Endothelial cell of hepatic sinusoid (primary cell): ENCODE data around the gene LRMDA.

Source experiments
- in situ Hi-C: cut with HindIII; loops from 2 replicates; pipeline ENCODE4 v1.10.0; 2017; ENCODE audit warnings: low sequenced_read_pairs

LRMDA gene

DNA sequence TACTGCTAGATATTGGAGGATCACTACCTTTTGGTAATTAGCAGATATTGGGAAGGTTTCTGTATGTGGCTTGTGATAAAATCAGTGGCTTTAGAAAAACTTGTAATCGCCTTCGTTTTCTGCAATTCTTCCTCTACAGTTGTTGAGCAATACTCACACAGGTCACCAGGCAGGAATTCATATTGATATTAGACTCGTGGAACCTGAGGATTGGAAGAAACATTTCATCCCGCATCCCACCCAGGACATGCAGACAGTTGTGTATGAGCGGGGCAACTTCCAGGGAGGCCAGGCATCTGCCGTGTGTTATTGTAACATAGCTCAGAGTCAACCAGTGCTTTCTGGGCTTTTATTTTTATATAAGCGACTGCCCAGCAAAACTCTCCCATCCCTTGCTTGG is 821.3 kb downstream of the LRMDA start:
- in situ Hi-C loops, result no loop called here

DNA sequence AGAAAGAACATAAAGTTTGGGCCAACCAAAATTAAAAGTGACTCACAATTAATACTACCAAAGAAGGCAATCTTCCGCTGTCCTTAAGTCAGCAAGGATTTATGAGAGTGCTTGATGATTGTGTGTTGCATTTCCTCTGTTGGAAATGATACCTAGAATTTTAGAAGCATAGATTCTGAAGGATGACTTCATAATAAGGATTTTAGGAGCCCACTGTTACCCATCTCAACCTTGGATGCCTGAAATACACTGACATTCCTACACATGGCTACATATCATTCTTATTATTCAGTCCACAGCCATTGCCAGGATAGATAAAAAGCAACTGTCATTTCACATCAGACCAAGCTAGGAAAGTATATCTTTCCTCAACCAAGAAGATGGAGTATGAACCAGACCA is 823.8 kb downstream of the LRMDA start:
- in situ Hi-C loops, result no loop called here

DNA sequence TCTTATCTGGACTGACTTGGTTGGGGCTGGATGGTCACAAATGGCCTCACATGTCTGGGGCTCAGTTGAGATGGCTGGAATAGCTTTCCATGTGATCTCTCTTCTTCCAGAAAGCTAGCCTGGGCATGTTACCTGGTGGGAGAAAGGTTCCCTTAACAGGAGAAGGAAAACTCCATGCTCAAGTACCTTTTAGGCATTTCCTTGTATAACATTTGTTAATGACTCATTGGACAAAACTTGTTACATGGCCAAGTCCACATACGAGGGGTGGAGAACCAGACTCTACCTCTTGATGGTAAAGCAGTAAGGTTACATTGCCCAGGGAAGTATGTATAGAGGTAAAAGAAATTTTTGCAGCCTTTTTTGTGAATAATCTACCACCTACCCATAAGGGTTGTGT is 826.4 kb downstream of the LRMDA start:
- in situ Hi-C loops, result no loop called here

DNA sequence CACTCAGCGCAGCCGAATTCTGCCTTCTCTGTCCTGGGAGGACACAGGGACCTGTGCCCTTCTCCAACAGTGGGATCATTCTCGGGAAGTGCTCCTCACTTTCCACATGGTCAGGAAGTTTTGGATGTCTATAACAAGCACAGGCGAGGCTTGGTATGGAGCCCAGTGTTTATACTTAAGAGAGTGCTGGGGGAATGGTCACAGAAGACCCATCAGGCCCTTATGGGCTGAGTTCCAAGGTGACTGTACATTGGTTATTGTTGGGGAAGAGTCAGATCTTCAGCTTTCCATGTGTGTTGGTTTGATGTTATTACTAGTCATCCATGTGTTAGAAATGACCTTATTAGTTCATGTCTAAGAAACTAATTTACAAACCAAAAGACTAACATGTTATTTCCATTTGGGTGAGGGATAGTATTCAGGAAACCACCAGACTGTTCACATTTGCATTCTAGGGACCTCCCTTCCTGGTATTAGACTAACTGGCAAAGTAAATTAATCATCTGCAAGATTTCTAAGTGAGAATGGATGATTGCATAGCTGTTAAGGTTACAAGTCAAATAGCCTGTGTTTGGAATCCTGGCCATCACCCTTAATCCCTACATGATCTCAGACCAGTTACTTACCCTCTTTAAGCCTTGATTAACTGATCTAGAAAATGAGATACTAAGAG is 834.2 kb downstream of the LRMDA start:
- in situ Hi-C loops, result no loop called here

DNA sequence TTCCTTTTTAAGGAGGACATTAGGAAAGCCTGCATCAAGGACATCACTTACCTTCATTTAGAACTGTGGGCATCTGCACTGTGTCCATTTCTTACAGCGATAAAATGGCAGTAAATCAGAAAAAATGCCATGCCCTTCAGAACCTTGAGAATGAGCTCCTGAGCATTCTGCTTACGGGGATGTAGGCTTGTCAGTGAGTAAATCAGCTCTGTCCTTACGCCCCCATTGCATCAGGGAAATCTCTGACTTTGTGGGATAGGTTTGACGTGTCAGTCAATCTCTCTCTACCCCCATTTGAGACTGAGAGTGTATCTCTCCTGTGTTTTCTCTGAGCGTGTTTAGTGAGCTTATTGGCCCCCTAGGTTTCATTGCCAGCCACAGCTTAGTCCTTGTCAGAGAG is 837.1 kb downstream of the LRMDA start:
- in situ Hi-C loops, result no loop called here

DNA sequence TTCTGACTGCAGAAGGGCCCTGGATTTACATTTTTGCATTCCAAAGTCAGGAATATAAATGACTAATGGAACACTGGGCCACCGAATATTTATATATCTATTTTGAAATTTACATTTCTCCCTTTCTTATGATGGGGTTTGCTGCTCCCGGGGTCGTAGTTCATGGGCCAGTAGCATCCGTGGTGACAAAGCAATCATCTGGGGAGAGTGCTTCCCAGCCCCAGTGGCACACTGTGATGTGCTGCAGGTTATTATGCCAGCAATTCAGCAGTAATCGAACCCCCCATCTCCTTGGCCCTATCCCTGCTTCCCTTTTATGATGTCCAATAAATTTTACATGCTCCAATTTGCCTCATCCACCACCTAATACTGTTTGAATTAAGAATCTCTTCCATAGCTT is 837.5 kb downstream of the LRMDA start:
- in situ Hi-C loops, result no loop called here

DNA sequence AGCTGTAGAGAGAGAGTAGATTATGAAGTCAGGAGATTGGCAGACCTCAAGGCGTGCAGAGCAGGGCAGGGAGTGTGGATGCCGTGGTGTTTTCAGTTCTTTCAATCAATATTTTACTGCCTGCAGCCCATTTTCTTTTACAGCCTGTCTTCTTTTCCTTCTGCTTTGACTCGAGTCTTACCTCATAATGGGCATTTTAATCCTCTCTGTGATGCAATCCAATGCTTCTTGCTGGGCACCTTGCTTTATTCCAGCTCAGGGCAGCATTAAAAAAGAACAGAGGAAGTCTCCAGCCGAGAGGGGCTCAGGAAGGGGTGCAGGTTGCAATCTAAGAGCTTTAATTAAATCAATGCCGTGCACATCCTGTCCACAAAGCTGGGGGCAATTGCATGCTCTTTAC is 839.0 kb downstream of the LRMDA start:
- in situ Hi-C loops, result no loop called here

DNA sequence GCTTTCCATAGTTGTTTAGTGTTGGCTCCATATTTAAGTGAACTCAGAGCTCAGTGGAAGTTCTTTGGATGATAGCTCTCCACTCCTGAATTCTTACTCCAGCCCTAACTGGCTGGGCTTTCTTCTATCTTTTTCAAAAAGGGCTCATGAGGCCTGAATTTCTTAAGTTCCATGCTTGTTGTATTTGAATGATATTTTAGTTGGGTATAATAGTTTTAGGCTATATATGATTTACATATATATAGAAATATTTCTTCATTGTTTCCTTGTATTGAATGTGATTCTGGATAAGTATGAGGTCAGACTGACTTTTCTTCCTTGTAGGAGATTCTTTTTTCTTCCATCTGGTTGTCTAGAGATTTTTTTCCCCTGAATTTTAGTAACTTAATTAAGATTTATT is 843.5 kb downstream of the LRMDA start:
- in situ Hi-C loops, result no loop called here

DNA sequence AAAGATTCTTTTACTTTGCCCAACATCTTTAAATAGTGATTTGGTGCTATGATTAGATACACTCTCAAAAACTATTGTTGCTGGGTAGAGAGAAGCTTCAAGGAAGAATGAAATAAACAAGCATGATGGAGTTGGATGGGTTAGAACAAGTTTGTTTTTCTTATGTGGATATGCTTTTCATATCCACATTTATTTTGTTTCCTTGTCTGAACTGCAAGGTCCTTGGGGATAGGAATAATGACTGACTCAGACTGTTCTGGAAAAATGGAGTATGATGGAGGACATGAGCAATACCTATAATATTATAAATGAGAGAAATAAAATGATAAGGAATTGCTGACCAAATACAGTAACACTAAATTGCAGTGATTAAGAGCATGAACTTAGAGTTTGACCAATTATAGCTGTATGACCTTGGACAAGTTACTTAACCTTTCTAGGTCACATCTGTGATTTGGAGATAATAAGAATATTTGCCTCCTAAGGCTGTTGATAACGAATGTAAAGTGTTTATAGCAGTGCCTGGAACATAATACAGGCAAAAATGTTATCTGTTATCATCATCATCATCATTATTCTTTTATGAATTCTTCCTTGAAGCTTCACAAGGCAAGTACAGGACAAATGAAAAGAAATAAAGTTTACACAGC is 847.5 kb downstream of the LRMDA start:
- in situ Hi-C loops, result no loop called here

DNA sequence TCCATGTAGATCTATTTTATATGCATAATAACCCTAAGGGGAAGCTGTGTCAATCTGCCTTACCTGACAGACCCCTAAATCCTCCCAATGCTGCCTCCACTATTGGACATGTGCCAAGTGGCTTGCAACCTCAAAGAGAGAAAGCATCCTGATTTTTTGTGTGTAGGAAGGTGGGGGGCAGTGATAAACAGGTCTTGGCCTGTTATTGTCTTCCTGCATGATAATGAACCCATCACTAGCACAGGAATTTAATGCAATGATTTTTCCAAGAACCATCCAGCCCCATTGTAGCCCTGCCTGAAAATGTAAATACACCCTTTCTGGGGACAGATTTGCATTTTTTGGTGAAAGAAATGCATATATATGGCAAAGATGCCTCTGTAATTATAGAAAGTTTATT is 850.2 kb downstream of the LRMDA start:
- in situ Hi-C loops, result no loop called here

DNA sequence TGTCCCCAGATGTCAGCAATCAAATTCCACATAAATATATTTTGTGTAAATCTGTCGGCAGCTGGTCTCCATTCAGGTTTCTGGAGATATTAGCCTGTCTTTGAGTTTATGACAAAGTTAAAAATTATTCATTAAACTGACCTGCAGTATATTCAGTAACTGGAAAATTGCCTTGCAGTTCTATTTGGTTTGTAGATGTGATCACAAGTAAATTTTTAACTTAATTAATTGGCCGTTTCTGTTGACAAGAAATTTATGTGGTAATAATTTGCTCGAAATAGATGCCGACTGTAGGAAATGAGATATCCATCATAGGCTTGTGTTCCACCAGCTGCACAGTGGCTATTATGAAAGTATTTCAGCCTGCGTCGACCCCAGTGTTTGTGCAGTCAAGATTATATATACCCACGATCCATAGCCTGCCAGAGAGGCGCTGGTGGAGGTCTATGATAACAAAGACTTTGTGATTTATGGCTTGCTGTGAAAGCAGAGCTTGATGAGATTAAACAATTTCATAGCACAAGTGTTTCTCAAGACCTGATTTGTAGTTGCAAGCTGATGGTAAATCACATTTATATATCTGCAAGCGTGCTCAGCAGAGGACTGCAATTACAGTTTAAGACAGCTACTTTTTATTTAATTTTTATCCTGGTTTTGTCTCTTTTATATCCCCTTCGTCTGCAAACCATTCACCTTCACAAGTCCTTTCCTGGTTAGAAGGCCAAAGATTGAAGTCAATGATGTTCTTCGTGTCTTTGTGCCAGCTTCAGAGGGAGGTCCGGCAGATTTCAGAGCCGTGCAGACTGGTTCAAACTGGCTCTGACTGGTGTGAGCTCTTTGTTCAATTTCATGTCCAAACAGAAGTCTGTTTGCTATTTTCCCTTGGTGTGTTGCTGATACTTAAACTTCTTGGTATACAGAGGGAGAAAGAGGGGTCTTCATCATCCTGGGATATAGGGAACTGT is 850.9 kb downstream of the LRMDA start:
- in situ Hi-C loops, result no loop called here

DNA sequence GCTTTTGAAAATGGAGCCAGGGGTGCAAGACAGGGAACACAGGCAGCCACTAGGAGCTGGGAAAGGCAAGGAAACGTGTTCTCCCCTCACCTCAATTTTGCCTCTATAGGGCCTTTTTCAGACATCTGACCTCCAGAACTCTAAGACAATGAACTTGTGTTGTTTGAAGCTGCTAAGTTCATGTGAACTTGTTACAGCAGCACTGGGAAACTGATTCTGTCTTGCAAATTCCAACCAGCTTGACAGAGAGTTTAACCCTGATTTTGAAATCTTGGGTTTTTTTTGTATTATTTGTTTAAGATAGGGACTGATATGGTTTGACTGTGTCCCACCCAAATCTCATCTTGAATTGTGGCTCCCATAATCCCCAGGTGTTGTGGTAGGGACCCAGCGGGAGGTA is 852.9 kb downstream of the LRMDA start:
- in situ Hi-C loops, result no loop called here

DNA sequence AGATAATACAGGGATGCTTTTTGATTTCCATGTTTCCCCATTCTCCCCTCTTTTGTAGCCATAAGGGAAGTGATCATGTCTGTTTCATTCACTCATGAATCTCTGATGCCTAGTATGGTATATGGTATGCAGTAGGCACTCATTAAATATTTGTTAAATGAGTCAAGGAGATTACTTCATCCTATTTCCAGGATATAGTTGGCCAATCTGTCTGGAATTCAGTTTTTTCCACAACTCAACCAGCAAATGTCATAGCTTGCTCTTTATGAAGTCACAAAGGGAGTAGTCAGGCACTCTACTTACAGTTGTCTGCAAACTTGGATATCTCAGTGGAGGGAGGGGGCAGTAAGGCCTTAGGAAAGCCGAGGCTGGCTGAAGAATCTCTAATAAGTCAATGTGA is 853.6 kb downstream of the LRMDA start:
- in situ Hi-C loops, result no loop called here

DNA sequence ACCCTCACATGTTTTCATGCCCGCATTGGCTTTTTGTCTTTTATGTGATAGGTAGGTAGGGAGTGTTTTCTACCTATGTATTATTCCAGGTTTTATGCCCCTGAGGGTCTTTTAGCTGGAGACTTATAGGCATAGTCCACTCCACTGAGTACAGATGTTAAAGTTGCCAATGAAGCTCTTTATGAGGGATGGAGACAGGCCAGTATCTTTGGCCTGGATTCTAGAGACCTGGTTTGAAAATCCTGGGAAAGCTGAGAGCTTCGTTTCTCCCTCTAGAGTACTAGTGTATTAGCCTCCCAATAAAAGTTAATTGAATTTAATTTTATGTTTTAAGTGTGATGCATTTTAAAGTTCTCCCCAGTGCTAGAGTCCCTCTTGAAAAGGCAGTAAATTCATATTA is 854.1 kb downstream of the LRMDA start:
- in situ Hi-C loops, result no loop called here

DNA sequence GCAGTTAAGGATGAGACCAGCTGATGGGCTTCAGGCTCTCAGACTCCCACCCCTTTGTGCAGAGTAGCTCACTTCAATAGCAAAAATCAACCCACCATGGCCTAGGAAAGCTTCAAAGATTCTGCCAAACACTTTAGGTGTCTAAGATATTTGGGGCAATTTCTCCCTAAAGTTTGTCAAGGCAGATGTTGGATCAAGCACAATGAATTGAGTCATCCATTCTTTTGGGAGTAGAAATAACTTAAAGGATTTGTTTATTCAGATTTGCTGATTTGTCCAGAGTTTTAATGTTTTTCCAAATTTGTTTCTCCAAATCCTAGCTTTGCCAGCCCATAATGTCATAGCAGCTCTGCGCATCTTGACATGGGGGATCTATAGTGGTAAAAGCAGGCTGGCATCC is 855.1 kb downstream of the LRMDA start:
- in situ Hi-C loops, result no loop called here

DNA sequence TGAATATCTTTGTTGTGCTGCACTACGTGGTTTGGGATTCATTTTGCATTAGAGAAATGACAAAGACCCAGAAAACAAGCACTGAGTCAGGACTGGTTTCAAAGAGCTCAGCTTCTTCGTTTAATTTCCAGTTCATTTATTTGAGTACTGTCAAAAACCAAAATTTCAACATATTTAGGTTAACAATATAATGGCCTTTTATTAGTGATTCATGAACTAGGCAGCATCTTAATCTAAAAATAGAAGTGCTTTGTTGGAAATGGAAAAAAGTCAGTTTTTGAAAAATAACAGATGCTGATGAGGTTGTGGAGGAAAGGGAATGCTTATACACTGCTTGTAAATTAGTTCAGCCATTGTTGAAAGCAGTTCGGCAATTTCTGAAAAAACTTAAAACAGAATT is 856.4 kb downstream of the LRMDA start:
- in situ Hi-C loops, result no loop called here

DNA sequence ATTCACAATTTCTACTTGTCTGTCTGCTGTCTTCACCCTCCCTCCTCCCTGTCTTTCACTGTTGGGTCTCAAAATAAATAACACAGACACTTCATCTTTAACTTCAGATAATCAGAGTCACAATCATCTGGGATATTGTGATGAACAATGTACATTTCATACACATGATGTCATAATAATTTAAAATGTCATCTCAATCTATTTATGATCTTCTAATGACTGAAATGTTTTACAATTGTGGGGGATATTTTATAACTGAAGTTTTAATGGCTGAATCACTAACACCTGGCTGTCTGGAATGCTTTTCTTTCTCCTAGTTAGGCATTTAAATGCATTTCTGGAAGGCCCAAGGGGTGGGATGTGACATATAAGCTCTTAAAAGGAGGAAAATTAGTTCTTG is 859.8 kb downstream of the LRMDA start:
- in situ Hi-C loops, result no loop called here

DNA sequence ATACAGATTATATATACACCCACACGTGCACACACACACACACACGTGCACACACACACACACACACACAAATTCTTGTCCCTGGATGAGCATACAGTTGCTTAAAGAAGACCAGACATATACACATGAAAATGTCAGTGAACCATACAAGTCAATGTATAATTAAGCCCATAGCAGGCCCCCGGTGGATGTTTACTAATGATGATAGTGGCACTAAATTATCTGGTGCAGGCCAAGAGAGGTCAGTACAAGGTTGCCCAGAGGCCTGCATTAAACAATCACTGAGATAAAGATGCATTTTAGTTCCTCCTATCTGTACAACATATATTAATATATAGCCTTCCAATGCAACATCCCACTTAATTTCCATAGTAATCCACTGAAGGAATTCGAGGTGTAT is 860.5 kb downstream of the LRMDA start:
- in situ Hi-C loops, result no loop called here

DNA sequence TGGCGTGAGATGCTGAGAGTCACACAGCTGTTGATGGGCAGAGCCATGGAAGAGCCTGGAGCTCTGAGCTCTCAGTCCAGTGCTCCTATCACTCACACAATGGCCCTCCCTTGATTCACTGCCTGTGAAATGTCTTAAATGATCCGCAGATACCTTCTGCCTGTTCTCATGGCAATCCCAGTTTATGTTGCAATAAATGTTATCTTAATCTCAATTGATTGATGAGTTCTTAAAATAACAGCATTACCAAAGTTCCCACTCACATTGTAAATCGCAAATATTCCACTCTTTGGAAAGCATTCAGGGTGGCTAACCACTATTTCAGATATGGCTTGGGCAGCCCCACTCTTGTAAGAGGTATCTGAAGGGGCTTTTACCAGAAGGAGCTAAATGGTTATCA is 865.5 kb downstream of the LRMDA start:
- in situ Hi-C loops, result no loop called here

DNA sequence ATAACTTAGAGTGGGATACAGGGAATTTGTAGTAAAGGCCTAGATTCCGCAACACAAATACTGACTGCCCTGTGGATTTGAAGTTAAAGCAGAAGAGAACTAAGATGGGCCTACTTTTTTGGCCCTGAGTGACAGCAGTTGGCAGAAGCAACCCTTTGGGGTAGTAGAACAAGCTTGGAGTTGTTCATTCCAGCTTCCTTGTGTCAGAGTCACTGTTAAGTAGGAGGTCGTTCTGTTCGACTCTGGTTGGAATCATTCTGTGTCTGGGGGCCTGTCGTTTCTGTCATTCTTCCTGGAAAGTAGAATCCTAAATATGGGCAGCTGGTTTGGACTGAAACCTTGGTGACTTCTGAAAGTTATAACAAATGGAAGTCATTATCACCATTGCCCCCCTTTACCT is 865.9 kb downstream of the LRMDA start:
- in situ Hi-C loops, result no loop called here

DNA sequence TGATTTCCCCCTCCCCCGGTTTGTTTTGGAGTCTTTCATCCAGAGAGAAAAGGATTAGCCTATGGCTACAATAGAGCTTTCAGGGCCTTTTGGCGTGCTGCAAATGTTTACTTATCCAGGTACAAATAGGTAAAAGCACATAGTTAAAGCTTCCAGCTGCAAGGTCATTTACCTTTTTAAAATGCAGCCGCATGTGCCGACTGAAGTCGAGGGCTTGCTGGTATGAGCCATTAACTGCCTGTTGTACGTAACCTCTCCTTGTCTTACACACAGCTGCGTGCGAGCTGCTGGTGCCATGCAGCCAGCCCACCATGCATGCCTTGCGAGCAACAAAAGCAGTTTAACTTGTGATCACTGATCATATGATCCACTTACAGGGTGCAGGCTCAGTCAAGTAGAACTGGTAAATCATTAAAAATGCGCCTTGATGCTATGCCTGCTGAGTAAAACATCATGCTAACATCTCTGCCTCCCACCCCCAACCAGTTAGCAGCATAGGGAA is 866.4 kb downstream of the LRMDA start:
- in situ Hi-C loops, result no loop called here

DNA sequence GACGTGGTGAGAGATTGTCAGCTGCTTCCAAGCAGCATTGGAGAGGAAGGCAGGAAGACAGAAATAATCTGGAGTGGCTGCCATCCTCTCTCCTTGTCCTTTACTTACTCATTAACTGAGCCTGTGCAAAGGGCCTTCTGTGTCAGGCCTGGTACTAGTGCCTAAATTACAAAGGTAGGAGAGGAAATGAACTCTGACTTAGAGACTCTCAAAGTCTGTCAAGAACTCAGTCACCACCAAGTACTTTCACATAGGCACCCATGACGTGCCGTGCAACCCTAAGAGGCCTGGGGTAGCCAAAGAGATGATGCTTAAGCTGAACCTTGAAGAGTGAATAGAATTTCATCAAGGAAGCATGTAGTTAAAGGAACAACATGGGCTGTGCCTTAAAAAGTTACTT is 866.9 kb downstream of the LRMDA start:
- in situ Hi-C loops, result no loop called here
